ENCODE measurements around the gene SERAC1.
"Not testable (repeated sequence)": the region's sequence is repeated elsewhere in the genome, so short reads cannot be mapped to it uniquely, and the experiment has no call there.

Gene SERAC1

GRCh38 chr6:158158748-158159147, 9.3 kb downstream of the SERAC1 start:
- no peak for TF ChIP-seq CTCF (IDR thresholded peaks at IDR 0.05; ENCODE audit: low read depth, low read length, missing control alignments)
- DNase-seq (ENCODE audit: extremely low read depth, low read depth) = no peak
- no peak overlapping the region for H3K4me3 ChIP-seq (replicated peaks; ENCODE audit: low read depth, low read length)

GRCh38 chr6:158158123-158158522, 9.9 kb downstream of the SERAC1 start:
- no peak for TF ChIP-seq CTCF (IDR thresholded peaks at IDR 0.05; ENCODE audit: low read depth, low read length, missing control alignments)
- no peak for DNase-seq (ENCODE audit: extremely low read depth, low read depth)
- H3K4me3 ChIP-seq (replicated peaks; ENCODE audit: low read depth, low read length) = no peak overlapping the region

GRCh38 chr6:158157064-158157764, 10.8 kb downstream of the SERAC1 start:
- no peak for DNase-seq (ENCODE audit: extremely low read depth, low read depth)
- H3K4me3 ChIP-seq (replicated peaks; ENCODE audit: low read depth, low read length) = no peak overlapping the region
- no peak for TF ChIP-seq CTCF (IDR thresholded peaks at IDR 0.05; ENCODE audit: low read depth, low read length, missing control alignments)

GRCh38 chr6:158154816-158155215, 13.2 kb downstream of the SERAC1 start:
- H3K4me3 ChIP-seq (replicated peaks; ENCODE audit: low read depth, low read length) = no peak overlapping the region
- DNase-seq (ENCODE audit: extremely low read depth, low read depth) = no peak
- no peak for TF ChIP-seq CTCF (IDR thresholded peaks at IDR 0.05; ENCODE audit: low read depth, low read length, missing control alignments)

GRCh38 chr6:158153576-158153975, 14.5 kb downstream of the SERAC1 start:
- TF ChIP-seq CTCF (IDR thresholded peaks at IDR 0.05; ENCODE audit: low read depth, low read length, missing control alignments) = no peak
- no peak overlapping the region for H3K4me3 ChIP-seq (replicated peaks; ENCODE audit: low read depth, low read length)
- DNase-seq (ENCODE audit: extremely low read depth, low read depth) = no peak

GRCh38 chr6:158152659-158153058, 15.4 kb downstream of the SERAC1 start:
- no peak for TF ChIP-seq CTCF (IDR thresholded peaks at IDR 0.05; ENCODE audit: low read depth, low read length, missing control alignments)
- no peak for DNase-seq (ENCODE audit: extremely low read depth, low read depth)
- no peak overlapping the region for H3K4me3 ChIP-seq (replicated peaks; ENCODE audit: low read depth, low read length)

GRCh38 chr6:158152025-158152424, 16.0 kb downstream of the SERAC1 start:
- not testable (repeated sequence) for H3K4me3 ChIP-seq (replicated peaks; ENCODE audit: low read depth, low read length); DNase-seq (ENCODE audit: extremely low read depth, low read depth)

All from HFF-Myc (cell line).